SK-N-SH (cell line): ENCODE results near the gene SIRT3. TPM values are rescaled to one million over a fixed set of nuclear protein-coding genes. Genes with fewer than 3 reads are reported as not detected.

Source experiments
- CTCF ChIA-PET: fragments of 300-600, 350-600 bp; formaldehyde crosslinking; extraction: SDS; loops from one replicate; lab custom pipeline; 2021; lab: Yijun Ruan, JAX
- POLR2A ChIA-PET: fragments of 350-600 bp; sonication (Branson Sonifier 250); formaldehyde crosslinking; extraction: SDS; loops from one replicate; lab custom pipeline; 2020; ENCODE audit warnings: antibody characterized with exemption, inconsistent platforms; lab: Yijun Ruan, JAX
- DNase-seq: peaks from one replicate; pipeline ENCODE4 v3.0.0; 2012
- H2AFZ ChIP-seq: fragments of 200-600 bp; sonication (generic); 2 replicates; pipeline ENCODE4 v1.8.1; 2016; ENCODE audit warnings: antibody characterized with exemption, mild to moderate bottlenecking, low read depth
- H3F3A ChIP-seq: fragments of 200-600 bp; sonication (generic); replicated peaks from 2 replicates; pipeline ENCODE3; 2016; ENCODE audit warnings: antibody characterized with exemption, mild to moderate bottlenecking; ENCODE audit not compliant: insufficient read depth
- H3K27ac ChIP-seq, 2 experiments: fragments of 200-500 bp in 1 of 2; fragments of 200-600 bp in 1 of 2; sonication (Bioruptor generic) in 1 of 2; sonication (generic), shearing (Covaris generic) in 1 of 2; 2 replicates each; pipeline versions ENCODE4 v1.5.1 to v1.6.1; 2014 to 2016; ENCODE audit warnings: low read depth in 2 of 2, inconsistent platforms in 1 of 2, low read length in 1 of 2, mild to moderate bottlenecking in 1 of 2, mixed read lengths in 1 of 2
- H3K27me3 ChIP-seq: fragments of 200-600 bp; sonication (generic), shearing (Covaris generic); 2 replicates; pipeline ENCODE4 v1.6.1; 2016; ENCODE audit warnings: mixed run types; ENCODE audit not compliant: insufficient read depth
- H3K36me3 ChIP-seq, 2 experiments: fragments of 200-500 bp in 1 of 2; fragments of 200-600 bp in 1 of 2; sonication (Bioruptor generic) in 1 of 2; sonication (generic) in 1 of 2; replicated peaks in 1 of 2; 2 replicates each; pipeline versions ENCODE3 to v1.5.1; 2014 to 2016; ENCODE audit warnings: low read length in 1 of 2, mild to moderate bottlenecking in 1 of 2; ENCODE audit not compliant: insufficient read depth in 2 of 2, control insufficient read depth in 1 of 2
- H3K4me1 ChIP-seq, 2 experiments: fragments of 200-500 bp in 1 of 2; fragments of 200-600 bp in 1 of 2; sonication (Bioruptor generic) in 1 of 2; sonication (generic), shearing (Covaris generic) in 1 of 2; 2 replicates each; pipeline versions ENCODE4 v1.5.1 to v1.6.1; 2014 to 2016; ENCODE audit warnings: low read depth in 1 of 2, low read length in 1 of 2, mixed run types in 1 of 2; ENCODE audit not compliant: insufficient read depth in 2 of 2, control insufficient read depth in 1 of 2
- H3K4me2 ChIP-seq: fragments of 200-600 bp; sonication (generic), shearing (Covaris generic); 2 replicates; pipeline ENCODE4 v1.6.1; 2017; ENCODE audit warnings: mixed run types
- H3K4me3 ChIP-seq, 2 experiments: fragments of 200-500 bp in 1 of 2; fragments of 200-600 bp in 1 of 2; sonication (Bioruptor generic) in 1 of 2; sonication (generic), shearing (Covaris generic) in 1 of 2; 2 replicates each; pipeline versions ENCODE4 v1.5.1 to v1.8.1; 2014 to 2016; ENCODE audit warnings: low read depth in 2 of 2, inconsistent platforms in 1 of 2, low read length in 1 of 2, mild to moderate bottlenecking in 1 of 2, mixed read lengths in 1 of 2, moderate library complexity in 1 of 2
- H3K79me2 ChIP-seq: fragments of 200-600 bp; sonication (generic); 2 replicates; pipeline ENCODE4 v1.8.1; 2017; ENCODE audit warnings: mild to moderate bottlenecking; ENCODE audit not compliant: insufficient read depth
- H3K9ac ChIP-seq: fragments of 200-600 bp; sonication (generic); 2 replicates; pipeline ENCODE4 v1.6.1; 2017; ENCODE audit warnings: mixed run types
- H3K9me2 ChIP-seq: fragments of 200-600 bp; sonication (generic); 2 replicates; pipeline ENCODE4 v1.6.1; 2017; ENCODE audit warnings: mixed run types
- H3K9me3 ChIP-seq: fragments of 200-600 bp; sonication (generic); 2 replicates; pipeline ENCODE4 v1.6.1; 2017; ENCODE audit warnings: mixed run types, mild to moderate bottlenecking, moderate library complexity
- H4K20me1 ChIP-seq: fragments of 200-600 bp; sonication (generic); 2 replicates; pipeline ENCODE4 v1.6.1; 2017; ENCODE audit warnings: mild to moderate bottlenecking, mixed run types; ENCODE audit not compliant: insufficient read depth
- CHD2 ChIP-seq: fragments of 150-350 bp; IDR thresholded peaks from 2 replicates; pipeline ENCODE4 v1.6.1; 2018; ENCODE audit warnings: low read length; ENCODE audit not compliant: partially characterized antibody
- ELF1 ChIP-seq: IDR thresholded peaks from 2 replicates; pipeline ENCODE4 v1.4.0; 2012
- EP300 ChIP-seq, 2 experiments: IDR thresholded peaks; 2 replicates each; pipeline versions ENCODE4 v1.4.0 to v1.6.1; 2012; ENCODE audit warnings: borderline replicate concordance in 1 of 2, low read depth in 1 of 2, low read length in 1 of 2
- FOSL2 ChIP-seq: IDR thresholded peaks from 2 replicates; pipeline ENCODE4 v1.4.0; 2012; ENCODE audit warnings: low read depth, mild to moderate bottlenecking, moderate library complexity, borderline replicate concordance
- FOXM1 ChIP-seq: IDR thresholded peaks from 2 replicates; pipeline ENCODE4 v1.4.0; 2012; ENCODE audit warnings: low read depth, mild to moderate bottlenecking
- GATA2 ChIP-seq: sonication (generic); formaldehyde crosslinking; IDR thresholded peaks from 2 replicates; pipeline ENCODE4 v1.5.0; 2020; ENCODE audit warnings: mild to moderate bottlenecking, missing genetic modification reagents
- NFIC ChIP-seq: IDR thresholded peaks from 2 replicates; pipeline ENCODE4 v1.4.0; 2012; ENCODE audit warnings: borderline replicate concordance
- NRF1 ChIP-seq: IDR thresholded peaks from 2 replicates; pipeline ENCODE4 v1.6.1; 2012; ENCODE audit warnings: low read depth, mild to moderate bottlenecking, low read length
- PBX3 ChIP-seq: IDR thresholded peaks from 2 replicates; pipeline ENCODE4; 2012
- POLR2AphosphoS5 ChIP-seq: IDR thresholded peaks from 2 replicates; pipeline ENCODE4 v1.6.1; 2012; ENCODE audit warnings: low read depth, low read length
- TAF1 ChIP-seq: IDR thresholded peaks from 2 replicates; pipeline ENCODE4 v1.6.1; 2012; ENCODE audit warnings: low read depth, mild to moderate bottlenecking, low read length, moderate library complexity, borderline replicate concordance
- TCF12 ChIP-seq: IDR thresholded peaks from 2 replicates; pipeline ENCODE4 v1.4.0; 2012
- TEAD4 ChIP-seq: IDR thresholded peaks from 2 replicates; pipeline ENCODE4 v1.4.0; 2012; ENCODE audit warnings: mild to moderate bottlenecking, borderline replicate concordance; ENCODE audit not compliant: insufficient read depth
- YY1 ChIP-seq: IDR thresholded peaks from 2 replicates; pipeline ENCODE4 v1.4.0; 2012; ENCODE audit warnings: low read depth, mild to moderate bottlenecking
- WGBS: methylation state at CpG from one replicate; pipeline ENCODE4 v1.1.6; 2017; ENCODE audit warnings: low lambda C conversion rate; 5-methylcytosine and 5-hydroxymethylcytosine counted together
- polyA plus RNA-seq, 3 experiments: library from polyadenylated mRNA; depleted of rRNA; stranded (reverse); fragments of >200 nt; gene quantifications; 2 replicates each; pipeline ENCODE4 v1.2.3, GENCODE V29; 2012
- TF ChIP-seq, protein P1 (sequence below): IDR thresholded peaks from 2 replicates; pipeline ENCODE4 v1.4.0; 2012; ENCODE audit warnings: low read depth

Gene SIRT3
- polyA plus RNA-seq, 1 of the 3 experiments (the other 2 are of a cell fraction): 34.4 TPM

- TF ChIP-seq PBX3 (no peak), POLR2AphosphoS5 (no peak), FOXM1 (no peak)
These were observed 962 bp downstream of the SIRT3 start (continued) for GRCh38 chr11:235180-235579.

DNA sequence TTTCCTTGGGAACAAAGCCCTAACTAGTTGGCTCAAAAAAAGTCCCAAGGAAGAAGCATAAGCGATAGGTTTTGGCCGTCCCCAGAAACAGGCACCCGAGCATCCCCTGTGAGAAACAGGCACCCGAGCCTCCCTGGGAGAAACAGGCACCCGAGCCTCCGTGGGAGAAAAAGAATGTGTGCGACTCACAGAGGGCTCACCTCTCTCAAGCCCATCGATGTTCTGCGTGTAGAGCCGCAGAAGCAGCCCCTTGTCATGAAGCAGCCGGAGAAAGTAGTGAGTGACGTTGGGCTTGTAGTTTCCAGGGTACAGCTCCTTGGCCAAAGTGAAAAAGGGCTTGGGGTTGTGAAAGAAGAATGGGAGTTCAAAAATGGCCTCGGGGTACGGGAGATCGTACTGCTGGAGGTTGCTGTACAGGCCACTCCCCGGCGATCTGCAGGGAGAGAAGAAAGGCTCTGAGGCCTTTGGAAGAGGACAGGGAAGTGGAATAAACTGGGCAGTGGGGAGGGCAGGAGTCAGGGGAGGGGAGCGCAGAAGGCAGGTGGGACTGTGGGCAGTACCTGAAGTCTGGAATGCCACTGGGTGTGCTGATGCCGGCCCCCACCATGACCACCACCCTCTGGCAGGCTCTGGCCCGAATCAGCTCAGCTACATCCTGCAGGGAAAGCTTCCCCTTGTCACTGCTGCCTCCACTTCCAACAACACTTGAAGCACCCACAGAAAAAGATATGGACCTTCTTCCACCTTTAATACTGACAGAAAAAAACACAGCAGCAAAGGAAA is 3.2 kb downstream of the SIRT3 start:
- Histone ChIP-seq H4K20me1 (no peaks in the 10 kb centered on the region), H3K9ac (no peak overlapping the region), H2AFZ (no peak overlapping the region), H3K36me3 (no peaks in the 10 kb centered on the region), H3K9me3 (no peaks in the 10 kb centered on the region), H3K27ac (no peak overlapping the region), H3K4me2 (no peak overlapping the region), H3K27me3 (no peaks in the 10 kb centered on the region), H3K9me2 (no peaks in the 10 kb centered on the region), H3K4me3 (no peak overlapping the region), H3K4me1 (peaks cover 0 to 2% of the 10 kb centered on the region in 2 experiments; a peak in 2 of 4 replicates), H3F3A (no peaks in the 10 kb centered on the region), H3K79me2 (peaks cover 39% of the 10 kb centered on the region)
- no peak for DNase-seq
- CTCF ChIA-PET: no interaction called here
- 90% methylated on average over 17 of the region's 20 CpGs for WGBS
- POLR2A ChIA-PET: no interaction called here
- TF ChIP-seq CHD2 (no peak), PBX3 (no peak), EP300 (IDR thresholded peaks at IDR 0.05; ENCODE audit: borderline replicate concordance in 1 of 2, low read depth in 1 of 2, low read length in 1 of 2) (no peak), FOXM1 (no peak), FOSL2 (no peak), NRF1 (no peak), ELF1 (no peak), NFIC (no peak), TAF1 (no peak), TCF12 (no peak), YY1 (no peak), GATA2 (CRISPR knock-in tag) (no peak), TEAD4 (no peak)
- TF ChIP-seq, protein P1, sequence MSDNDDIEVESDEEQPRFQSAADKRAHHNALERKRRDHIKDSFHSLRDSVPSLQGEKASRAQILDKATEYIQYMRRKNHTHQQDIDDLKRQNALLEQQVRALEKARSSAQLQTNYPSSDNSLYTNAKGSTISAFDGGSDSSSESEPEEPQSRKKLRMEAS: no peak
